Karpas-422 (cell line): ENCODE data around the gene JOSD2. TPM values are rescaled to one million over a fixed set of nuclear protein-coding genes. Genes with fewer than 3 reads are reported as not detected.
A peak's percentile ranks its signal among the peaks of the same experiment; 100 is the strongest.

Source experiments
- DNase-seq: peaks from one replicate; pipeline ENCODE4 v3.0.0-alpha.2; 2015
- H2AFZ ChIP-seq: fragments of 200-600 bp; sonication (generic); 2 replicates; pipeline ENCODE4 v1.6.1; 2014; ENCODE audit warnings: antibody characterized with exemption, low read length, mixed read lengths
- H3K27ac ChIP-seq: fragments of 200-600 bp; sonication (generic); 2 replicates; pipeline ENCODE4 v1.5.1; 2014; ENCODE audit warnings: mild to moderate bottlenecking, low read length, moderate library complexity
- H3K27me3 ChIP-seq: fragments of 200-600 bp; sonication (generic); 2 replicates; pipeline ENCODE4 v1.6.1; 2014; ENCODE audit warnings: low read length, mixed read lengths
- H3K36me3 ChIP-seq: fragments of 200-600 bp; sonication (generic); 2 replicates; pipeline ENCODE4 v1.6.1; 2014; ENCODE audit warnings: low read length, mixed read lengths; ENCODE audit not compliant: insufficient read depth
- H3K4me1 ChIP-seq: fragments of 200-600 bp; sonication (generic); 2 replicates; pipeline ENCODE4 v1.6.1; 2014; ENCODE audit warnings: mild to moderate bottlenecking, low read length, mixed read lengths
- H3K4me2 ChIP-seq: fragments of 200-600 bp; sonication (generic); 2 replicates; pipeline ENCODE4 v1.6.1; 2014; ENCODE audit warnings: low read length, low read depth, mild to moderate bottlenecking; ENCODE audit not compliant: poor library complexity, severe bottlenecking
- H3K4me3 ChIP-seq: fragments of 200-600 bp; sonication (generic); 2 replicates; pipeline ENCODE4 v1.5.1; 2014; ENCODE audit warnings: mild to moderate bottlenecking, antibody characterized with exemption, low read length, mixed read lengths
- H3K79me2 ChIP-seq: fragments of 200-600 bp; sonication (generic); 2 replicates; pipeline ENCODE4 v1.6.1; 2014; ENCODE audit warnings: mild to moderate bottlenecking, low read length, mixed read lengths
- H3K9ac ChIP-seq: fragments of 200-600 bp; sonication (generic); 2 replicates; pipeline ENCODE4 v1.6.0; 2014; ENCODE audit warnings: low read length
- H3K9me2 ChIP-seq: fragments of 200-600 bp; sonication (generic), shearing (Covaris generic); replicated peaks from 2 replicates; pipeline ENCODE4 v1.6.0; 2014; ENCODE audit warnings: mild to moderate bottlenecking, low read length, moderate library complexity; ENCODE audit not compliant: insufficient read depth
- H3K9me3 ChIP-seq: fragments of 300-700, 200-600 bp; sonication (generic); 2 replicates; pipeline ENCODE4 v1.6.1; 2014; ENCODE audit warnings: low read length, mixed read lengths
- H4K20me1 ChIP-seq: fragments of 200-600 bp; sonication (generic); 2 replicates; pipeline ENCODE4 v1.6.1; 2014; ENCODE audit warnings: mild to moderate bottlenecking, antibody characterized with exemption, low read length, low read depth; ENCODE audit not compliant: insufficient read depth
- total RNA-seq: library from RNA; depleted of rRNA; stranded (reverse); fragments of >200 nt; shearing (Covaris generic); gene quantifications from 2 replicates; pipeline ENCODE4 v1.2.3, GENCODE V29; 2014; ENCODE audit warnings: low replicate concordance

JOSD2 gene
- total RNA-seq, 1 experiment from 2014 or later, result 15.8 TPM

- Histone ChIP-seq H3K4me2 (no peak overlapping the region), H2AFZ (no peak overlapping the region), H3K27ac (no peak overlapping the region), H4K20me1 (peaks cover 4% of the 10 kb centered on the region; the same call in 1 of the 2 replicates), H3K79me2 (no peaks in the 10 kb centered on the region), H3K4me3 (no peak overlapping the region), H3K9me3 (no peaks in the 10 kb centered on the region), H3K9ac (no peak overlapping the region), H3K27me3 (no peaks in the 10 kb centered on the region), H3K4me1 (no peaks in the 10 kb centered on the region), H3K36me3 (no peaks in the 10 kb centered on the region), H3K9me2 (no peaks in the 10 kb centered on the region)
- DNase-seq, result no peak
Observed at GRCh38 chr19:50549059-50549926, 38.3 kb upstream of the JOSD2 start.

GRCh38 chr19:50548191-50549058 is 37.4 kb upstream of the JOSD2 start:
- H3K9me2 ChIP-seq, result no peaks in the 10 kb centered on the region
- no peaks in the 10 kb centered on the region for H3K36me3 ChIP-seq
- no peak overlapping the region for H3K4me3 ChIP-seq
- DNase-seq, result no peak
- no peaks in the 10 kb centered on the region for H3K27me3 ChIP-seq
- no peak overlapping the region for H3K4me2 ChIP-seq
- no peaks in the 10 kb centered on the region for H3K79me2 ChIP-seq
- no peak overlapping the region for H3K27ac ChIP-seq
- peaks cover 4% of the 10 kb centered on the region; the same call in 1 of the 2 replicates for H4K20me1 ChIP-seq
- H3K9ac ChIP-seq, result no peak overlapping the region
- no peak overlapping the region for H2AFZ ChIP-seq
- H3K9me3 ChIP-seq, result no peaks in the 10 kb centered on the region
- no peaks in the 10 kb centered on the region for H3K4me1 ChIP-seq

GRCh38 chr19:50547385-50548190 is 36.6 kb upstream of the JOSD2 start:
- Histone ChIP-seq H3K4me3 (no peak overlapping the region), H3K27me3 (no peaks in the 10 kb centered on the region), H3K9me3 (no peaks in the 10 kb centered on the region), H3K36me3 (no peaks in the 10 kb centered on the region), H3K79me2 (no peaks in the 10 kb centered on the region), H3K4me1 (no peaks in the 10 kb centered on the region), H3K27ac (no peak overlapping the region), H3K9ac (no peak overlapping the region), H3K4me2 (no peak overlapping the region), H4K20me1 (peaks cover 4% of the 10 kb centered on the region; the same call in 1 of the 2 replicates), H3K9me2 (no peaks in the 10 kb centered on the region), H2AFZ (no peak overlapping the region)
- DNase-seq, result no peak

GRCh38 chr19:50546527-50547221 is 35.7 kb upstream of the JOSD2 start:
- no peaks in the 10 kb centered on the region for H3K79me2 ChIP-seq
- H3K9ac ChIP-seq, result no peak overlapping the region
- no peak overlapping the region for H3K27ac ChIP-seq
- H3K27me3 ChIP-seq, result no peaks in the 10 kb centered on the region
- no peaks in the 10 kb centered on the region for H3K36me3 ChIP-seq
- no peaks in the 10 kb centered on the region for H3K9me2 ChIP-seq
- no peaks in the 10 kb centered on the region for H3K9me3 ChIP-seq
- H2AFZ ChIP-seq, result no peak overlapping the region
- no peaks in the 10 kb centered on the region for H3K4me1 ChIP-seq
- H3K4me2 ChIP-seq, result no peak overlapping the region
- DNase-seq, result no peak
- H3K4me3 ChIP-seq, result no peak overlapping the region
- no peaks in the 10 kb centered on the region for H4K20me1 ChIP-seq

GRCh38 chr19:50542943-50543342 is 32.0 kb upstream of the JOSD2 start:
- Histone ChIP-seq H4K20me1 (no peaks in the 10 kb centered on the region), H3K9ac (no peak overlapping the region), H3K27ac (no peak overlapping the region), H2AFZ (no peak overlapping the region), H3K4me2 (no peak overlapping the region), H3K4me1 (no peaks in the 10 kb centered on the region), H3K79me2 (no peaks in the 10 kb centered on the region), H3K4me3 (no peak overlapping the region), H3K36me3 (no peaks in the 10 kb centered on the region), H3K27me3 (no peaks in the 10 kb centered on the region), H3K9me2 (no peaks in the 10 kb centered on the region), H3K9me3 (no peaks in the 10 kb centered on the region)
- DNase-seq, result no peak

- Histone ChIP-seq H3K9ac (no peak overlapping the region), H3K9me2 (no peaks in the 10 kb centered on the region), H2AFZ (no peak overlapping the region), H3K4me1 (no peaks in the 10 kb centered on the region), H3K27me3 (no peaks in the 10 kb centered on the region; the same call in 1 of the 2 replicates), H3K4me3 (no peak overlapping the region), H4K20me1 (no peaks in the 10 kb centered on the region), H3K9me3 (peaks cover 4% of the 10 kb centered on the region), H3K79me2 (no peaks in the 10 kb centered on the region), H3K36me3 (no peaks in the 10 kb centered on the region), H3K4me2 (no peak overlapping the region), H3K27ac (no peak overlapping the region)
- DNase-seq, result peak; percentile 91
Observed at GRCh38 chr19:50537769-50538230, 26.8 kb upstream of the JOSD2 start.

- H3K79me2 ChIP-seq, result no peaks in the 10 kb centered on the region
- H3K4me1 ChIP-seq, result no peaks in the 10 kb centered on the region
- no peak overlapping the region for H3K4me2 ChIP-seq
- H2AFZ ChIP-seq, result no peak overlapping the region
- H3K36me3 ChIP-seq, result no peaks in the 10 kb centered on the region
- no peaks in the 10 kb centered on the region; the same call in 1 of the 2 replicates for H3K27me3 ChIP-seq
- no peak for DNase-seq
- H3K9ac ChIP-seq, result no peak overlapping the region
- no peak overlapping the region for H3K27ac ChIP-seq
- H3K9me3 ChIP-seq, result peaks cover 6% of the 10 kb centered on the region
- H3K9me2 ChIP-seq, result no peaks in the 10 kb centered on the region
- no peaks in the 10 kb centered on the region for H4K20me1 ChIP-seq
- no peak overlapping the region for H3K4me3 ChIP-seq
Observed at GRCh38 chr19:50537306-50537685, 26.3 kb upstream of the JOSD2 start.
